NCI-H1092 treated with DMSO at 0.1 percent for 48 hours (cell line): ENCODE measurements around the gene SMIM27.
"Not testable (repeated sequence)": the region's sequence is repeated elsewhere in the genome, so short reads cannot be mapped to it uniquely, and the experiment has no call there.

ENCODE experiments used
- DNase-seq: peaks from one replicate; lab custom pipeline; 2025; lab: John Stamatoyannopoulos, UW

The SMIM27 gene

GRCh38 chr9:32596936-32597335 is 44.8 kb downstream of the SMIM27 start:
- DNase-seq = no peak

- DNase-seq = not testable (repeated sequence)
Measured at GRCh38 chr9:32599021-32599420, 46.9 kb downstream of the SMIM27 start.
